HG03460 (cell line): ENCODE results near the gene CDK10.
"Not testable (repeated sequence)": the region's sequence is repeated elsewhere in the genome, so short reads cannot be mapped to it uniquely, and the experiment has no call there.

Experiments
- ATAC-seq: cut with Tn5 transposase; IDR thresholded peaks from one replicate; pipeline ENCODE4 v1.9.1; 2021; ENCODE audit not compliant: unreplicated experiment

CDK10 gene

DNA sequence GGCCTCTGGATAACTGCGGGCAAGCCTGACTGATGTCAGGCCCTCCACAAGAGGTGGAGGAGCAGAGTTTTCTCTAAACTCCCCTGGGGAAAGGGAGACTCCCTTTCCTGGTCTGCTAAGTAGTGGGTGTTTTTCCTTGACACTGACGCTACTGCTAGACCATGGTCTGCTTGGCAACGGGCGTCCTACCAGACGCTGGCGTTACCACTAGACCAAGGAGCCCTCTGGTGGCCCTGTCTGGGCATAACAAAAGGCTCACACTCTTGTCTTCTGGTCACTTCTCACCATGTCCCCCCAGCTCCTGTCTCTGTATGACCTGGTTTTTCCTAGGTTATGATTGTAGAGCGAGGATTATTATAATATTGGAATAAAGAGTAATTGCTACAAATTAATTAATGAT lies 19.5 kb upstream of the CDK10 start:
- ATAC-seq: not testable (repeated sequence)

DNA sequence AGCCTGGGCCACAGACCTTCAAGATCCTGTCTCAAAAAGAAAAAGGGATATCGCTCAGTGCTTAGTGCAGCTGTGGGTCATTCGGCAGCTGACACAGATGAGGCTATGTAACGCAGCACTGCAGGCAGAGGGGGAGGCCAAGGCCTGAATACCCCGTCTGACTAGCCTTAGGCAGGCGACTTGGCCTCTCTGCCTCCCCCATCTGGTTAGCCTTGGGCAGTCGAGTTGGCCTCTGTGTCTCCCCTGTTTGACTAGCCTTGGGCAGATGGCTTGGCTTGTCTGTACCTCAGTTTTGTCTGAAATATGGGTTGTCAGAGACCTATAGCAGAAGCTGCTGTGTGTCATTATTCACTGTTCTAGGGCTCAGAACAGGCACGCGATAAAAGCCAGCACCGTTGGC lies 18.9 kb upstream of the CDK10 start:
- ATAC-seq: no peak

DNA sequence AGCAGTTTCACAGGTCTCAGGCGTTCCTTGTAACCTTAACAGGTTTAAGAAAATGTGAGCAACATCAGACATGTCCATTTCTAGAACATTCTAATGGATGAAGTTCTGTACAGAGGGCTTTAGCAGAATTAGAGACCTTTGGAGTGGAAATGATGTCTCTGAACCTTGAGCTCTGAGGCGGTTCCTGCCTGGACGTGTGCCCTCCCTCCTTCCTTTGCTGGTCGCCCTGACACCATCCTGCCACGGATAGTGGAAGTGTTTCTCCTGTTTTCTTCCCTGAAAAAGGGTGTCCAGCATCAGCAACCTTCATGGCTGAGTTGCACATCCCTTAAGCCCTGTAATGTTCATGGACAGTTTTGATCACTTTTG lies 17.7 kb upstream of the CDK10 start:
- ATAC-seq: no peak

DNA sequence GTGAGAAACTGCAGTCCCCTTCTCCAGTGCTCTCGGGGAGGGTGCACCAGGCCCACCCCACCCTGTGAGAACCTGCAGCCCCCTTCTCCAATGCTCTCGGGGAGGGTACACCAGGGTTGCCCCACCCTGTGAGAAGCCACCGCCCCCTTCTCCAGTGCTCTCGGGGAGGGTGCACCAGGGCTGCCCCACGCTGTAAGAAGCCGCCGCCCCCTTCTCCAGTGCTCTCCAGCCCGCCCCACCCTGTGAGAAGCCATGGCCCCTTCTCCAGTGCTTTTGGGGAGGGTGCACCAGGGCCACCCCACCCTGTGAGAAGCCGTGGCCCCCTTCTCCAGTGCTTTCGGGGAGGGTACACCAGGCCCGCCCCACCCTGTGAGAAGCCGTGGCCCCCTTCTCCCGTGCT lies 16.7 kb upstream of the CDK10 start:
- ATAC-seq: no peak

DNA sequence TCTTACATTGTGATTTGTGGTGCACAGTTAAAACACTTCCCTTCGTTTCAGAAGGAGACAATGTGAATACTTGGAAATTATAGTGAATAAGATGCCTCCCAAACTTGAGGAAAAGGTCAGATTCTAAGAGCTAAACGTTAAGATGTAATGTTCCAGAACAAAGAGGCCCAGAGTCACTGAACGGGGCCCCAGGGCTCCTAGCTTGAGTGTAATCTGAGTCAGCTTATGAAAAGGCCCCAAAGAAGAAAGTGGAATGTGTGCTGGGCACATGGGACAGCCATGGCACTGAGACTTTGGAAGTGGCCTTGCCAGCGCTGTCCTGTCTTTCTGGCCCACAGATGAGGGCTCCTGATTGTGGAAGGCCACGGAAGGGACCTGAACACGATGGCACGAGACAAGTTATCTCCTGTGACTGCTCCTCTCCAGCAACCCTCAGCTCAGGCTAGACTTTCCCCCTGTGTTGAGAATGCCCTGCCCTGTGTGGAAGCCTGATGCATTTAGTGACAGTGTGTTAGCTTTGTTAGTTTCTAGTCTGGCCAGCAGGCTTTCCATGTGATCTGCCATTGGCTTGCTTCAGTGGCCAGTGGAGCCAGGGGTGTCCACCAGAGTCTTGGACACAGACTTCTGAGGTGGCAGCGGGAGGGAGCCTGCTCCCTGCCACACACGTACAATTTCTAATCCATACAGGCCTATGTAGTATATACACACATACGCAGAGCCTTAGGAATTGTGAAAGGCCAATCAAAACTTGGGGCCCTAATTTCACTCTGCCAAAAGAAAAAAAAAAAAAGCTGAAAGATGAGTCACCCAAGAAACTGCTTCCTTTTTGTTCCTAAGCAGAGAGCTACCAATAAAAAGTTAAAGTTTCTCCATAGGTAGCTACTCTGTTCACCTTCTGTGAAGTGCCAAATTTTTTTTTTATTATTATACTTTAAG lies 15.7 kb upstream of the CDK10 start:
- no peak for ATAC-seq

DNA sequence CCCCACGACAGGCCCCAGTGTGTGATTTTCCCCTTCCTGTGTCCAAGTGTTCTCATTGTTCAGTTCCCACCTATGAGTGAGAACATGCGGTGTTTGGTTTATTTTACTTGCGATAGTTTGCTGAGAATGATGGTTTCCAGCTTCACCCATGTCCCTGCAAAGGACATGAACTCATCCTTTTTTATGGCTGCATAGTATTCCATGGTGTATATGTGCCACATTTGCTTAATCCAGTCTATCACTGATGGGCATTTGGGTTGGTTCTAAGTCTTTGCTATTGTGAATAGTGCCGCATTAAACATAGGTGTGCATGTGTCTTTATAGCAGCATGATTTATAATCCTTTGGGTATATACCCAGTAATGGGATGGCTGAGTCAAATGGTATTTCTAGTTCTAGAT lies 14.9 kb upstream of the CDK10 start:
- not testable (repeated sequence) for ATAC-seq

DNA sequence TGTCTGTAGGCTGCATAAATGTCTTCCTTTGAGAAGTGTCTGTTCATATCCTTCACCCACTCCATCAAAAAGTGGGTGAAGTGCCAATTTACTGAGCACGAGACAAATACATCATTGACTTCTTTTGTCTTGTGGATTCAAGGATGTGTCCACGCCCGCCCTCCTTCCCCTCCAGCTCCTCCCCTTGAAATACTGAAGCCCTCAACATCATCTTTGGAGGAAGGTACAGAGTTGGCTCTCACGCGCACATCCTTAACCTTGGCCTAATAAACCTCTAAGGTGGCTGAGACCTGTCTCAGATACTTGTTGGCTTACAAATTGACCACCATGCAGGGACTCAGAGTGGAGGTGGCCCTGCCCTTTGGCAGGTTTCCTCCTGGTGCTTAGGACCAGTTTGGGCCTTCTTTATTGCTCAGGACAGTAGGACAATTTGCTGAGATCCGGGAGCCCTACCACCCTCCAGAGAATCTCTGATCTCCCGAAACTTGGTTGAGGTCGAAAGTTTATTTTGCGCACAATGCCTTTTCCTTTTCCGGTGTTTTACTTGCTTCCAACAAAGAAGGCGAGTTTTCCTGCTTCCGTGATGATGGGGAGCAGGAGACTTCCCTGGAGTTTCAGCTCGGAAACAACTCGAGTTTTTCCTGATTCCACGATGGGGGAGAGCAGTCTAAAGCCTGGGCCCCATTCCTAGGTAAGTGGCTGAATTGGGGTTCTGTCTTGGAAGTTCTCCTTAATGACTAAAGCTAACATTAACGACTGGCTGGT lies 14.1 kb upstream of the CDK10 start:
- no peak for ATAC-seq

DNA sequence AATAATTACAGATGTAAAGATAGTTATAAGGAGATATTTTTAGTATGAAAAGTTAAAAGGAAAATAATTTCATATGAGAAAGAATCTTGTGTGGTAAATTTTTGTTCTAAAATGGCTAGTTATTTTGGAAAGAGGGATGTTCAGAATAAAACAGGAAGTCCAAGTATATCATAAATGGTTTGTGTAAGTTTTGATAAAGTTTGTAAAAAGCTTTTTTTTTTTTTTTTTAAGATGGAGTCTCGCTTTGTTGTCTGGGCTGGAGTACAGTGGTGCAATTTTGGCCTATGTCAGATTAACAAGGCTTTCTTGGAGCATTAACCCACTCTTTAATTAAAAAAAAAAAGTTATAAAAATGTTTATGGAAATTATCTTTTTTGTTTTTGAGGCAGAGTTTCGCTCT lies 8.2 kb upstream of the CDK10 start:
- ATAC-seq: no peak

DNA sequence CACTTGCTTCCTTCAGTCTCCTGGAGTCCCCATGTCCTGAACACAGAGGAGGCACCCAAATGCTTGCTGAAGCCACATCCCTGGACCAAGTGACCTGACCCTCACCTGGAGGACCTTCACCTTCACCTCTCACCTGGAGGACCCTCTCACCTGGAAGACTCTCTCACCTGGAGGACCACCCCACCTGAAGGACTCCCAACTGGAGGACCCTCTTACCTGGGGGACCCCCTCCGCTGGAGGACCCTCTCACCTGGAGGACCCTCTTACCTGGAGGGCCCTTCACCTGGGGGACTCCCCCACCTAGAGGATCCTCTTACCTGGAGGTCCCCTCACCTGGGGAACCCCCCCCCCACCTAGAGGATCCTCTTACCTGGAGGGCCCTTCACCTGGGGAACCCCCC lies 573 bp upstream of the CDK10 start:
- no peak for ATAC-seq

DNA sequence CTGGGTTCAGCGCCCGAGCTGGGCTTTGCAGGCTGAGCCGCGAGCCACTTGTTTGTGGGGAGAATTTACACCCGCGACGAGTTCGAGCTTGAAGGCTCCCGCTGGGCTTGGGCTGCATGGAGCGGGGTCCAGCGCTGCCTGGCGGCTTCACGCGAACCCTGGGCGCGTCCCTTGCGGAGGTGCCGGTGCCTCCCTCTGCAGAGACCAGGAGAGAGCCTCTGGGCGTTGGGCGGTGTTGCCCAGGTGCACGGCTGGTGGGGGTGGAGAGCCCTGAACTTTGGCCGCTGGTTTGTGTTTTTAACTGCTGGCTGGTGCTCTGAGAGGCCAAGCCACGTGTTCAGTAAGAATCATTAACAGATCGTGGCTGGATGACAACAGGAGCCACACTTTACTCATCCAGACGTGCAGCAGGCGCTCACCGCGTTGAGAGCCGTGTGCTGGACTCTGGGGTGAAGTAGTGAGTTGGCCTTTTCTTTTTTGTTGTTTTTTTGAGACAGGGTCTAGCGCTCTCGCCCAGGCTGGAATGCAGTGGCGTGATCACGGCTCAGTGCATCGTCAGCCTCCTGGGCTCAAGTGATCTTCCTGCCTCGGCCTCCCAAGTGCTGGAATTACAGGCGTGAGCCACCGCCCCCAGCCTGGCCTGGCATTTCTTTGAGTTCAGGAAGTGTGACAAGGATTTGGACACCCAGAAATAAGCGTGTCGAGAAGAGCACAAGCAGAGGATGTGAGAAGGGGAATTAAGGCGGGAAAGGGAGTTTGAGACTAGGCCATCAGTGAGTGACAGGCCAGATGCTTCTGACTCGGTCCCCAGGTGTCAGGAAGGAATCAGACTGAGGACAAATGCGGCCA lies 827 bp downstream of the CDK10 start:
- peak; percentile 42 for ATAC-seq

DNA sequence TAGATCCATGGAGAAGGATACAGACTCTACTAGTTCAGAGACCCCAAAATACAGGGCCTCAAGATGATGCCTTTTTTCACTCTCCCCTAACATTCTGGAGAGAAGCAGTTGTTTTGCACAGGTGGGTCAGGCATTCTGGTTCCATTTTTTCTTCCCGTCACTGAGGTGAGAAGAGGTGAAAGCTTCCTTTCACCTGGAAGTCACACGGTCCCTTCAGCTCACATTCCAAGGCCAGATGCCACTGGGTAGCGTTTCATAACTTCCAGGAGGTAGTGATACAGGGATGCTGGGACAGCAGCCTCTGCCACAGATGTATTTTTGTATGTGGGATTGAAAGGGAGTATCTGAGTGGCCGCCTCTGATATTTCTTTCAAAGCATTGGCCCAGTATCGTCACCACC lies 1.9 kb downstream of the CDK10 start:
- ATAC-seq: no peak

DNA sequence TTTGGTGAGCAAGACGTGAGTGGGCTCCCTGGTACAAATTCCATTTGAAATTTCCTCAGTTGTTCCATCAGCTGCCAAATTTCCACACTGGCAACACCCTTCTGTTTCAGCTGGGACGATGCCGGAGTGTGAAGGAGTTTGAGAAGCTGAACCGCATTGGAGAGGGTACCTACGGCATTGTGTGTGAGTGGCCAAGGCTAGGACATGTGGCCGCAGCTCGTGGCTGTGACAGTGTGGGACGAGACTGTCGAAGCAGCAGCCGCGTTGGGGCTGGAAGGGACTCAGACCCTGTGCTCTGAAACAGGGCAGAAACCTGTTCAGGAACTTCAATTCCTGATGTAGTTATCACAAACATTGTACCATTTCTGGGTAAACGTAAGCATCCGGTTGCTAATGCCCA lies 2.7 kb downstream of the CDK10 start:
- ATAC-seq: no peak

DNA sequence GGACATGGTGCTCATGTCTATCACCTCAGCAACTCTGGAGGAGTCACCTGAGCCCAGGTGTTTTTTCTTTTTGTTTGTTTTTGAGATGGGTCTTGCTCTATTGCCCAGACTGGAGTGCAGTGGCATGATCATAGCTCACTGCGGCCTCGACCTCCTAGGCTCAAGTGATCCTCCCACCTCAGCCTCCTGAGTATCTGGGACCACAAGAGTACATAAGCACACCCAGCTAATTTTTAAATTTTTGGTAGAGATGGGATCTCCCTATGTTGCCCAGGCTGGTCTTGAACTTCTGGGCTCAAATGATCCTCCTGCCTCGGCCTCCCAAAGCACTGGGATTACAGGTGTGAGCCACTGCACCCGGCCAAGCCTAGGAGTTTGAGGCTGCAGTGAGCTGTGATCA lies 3.1 kb downstream of the CDK10 start:
- ATAC-seq: not testable (repeated sequence)

DNA sequence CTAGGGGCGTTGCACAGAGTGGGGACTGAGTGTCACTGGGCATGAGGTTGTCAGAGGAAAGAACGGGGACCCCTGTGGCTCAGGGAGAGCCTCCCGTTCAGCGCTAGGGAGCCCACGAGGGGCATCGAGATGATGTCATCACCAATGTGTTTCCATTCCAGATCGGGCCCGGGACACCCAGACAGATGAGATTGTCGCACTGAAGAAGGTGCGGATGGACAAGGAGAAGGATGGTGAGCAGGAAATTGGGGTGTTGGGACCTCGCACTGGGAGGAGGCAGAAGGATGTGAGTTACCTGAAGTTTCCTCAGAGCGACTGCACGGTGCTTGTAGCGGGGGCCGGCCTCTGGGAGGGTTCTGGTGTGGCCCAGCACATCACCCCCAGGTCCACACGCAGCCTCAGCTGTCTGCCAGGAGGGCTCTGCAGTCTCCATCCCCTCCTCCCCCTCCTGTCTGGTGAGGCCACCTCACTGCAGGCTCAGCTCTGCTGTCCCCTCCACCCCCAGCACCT lies 4.0 kb downstream of the CDK10 start:
- ATAC-seq: no peak

DNA sequence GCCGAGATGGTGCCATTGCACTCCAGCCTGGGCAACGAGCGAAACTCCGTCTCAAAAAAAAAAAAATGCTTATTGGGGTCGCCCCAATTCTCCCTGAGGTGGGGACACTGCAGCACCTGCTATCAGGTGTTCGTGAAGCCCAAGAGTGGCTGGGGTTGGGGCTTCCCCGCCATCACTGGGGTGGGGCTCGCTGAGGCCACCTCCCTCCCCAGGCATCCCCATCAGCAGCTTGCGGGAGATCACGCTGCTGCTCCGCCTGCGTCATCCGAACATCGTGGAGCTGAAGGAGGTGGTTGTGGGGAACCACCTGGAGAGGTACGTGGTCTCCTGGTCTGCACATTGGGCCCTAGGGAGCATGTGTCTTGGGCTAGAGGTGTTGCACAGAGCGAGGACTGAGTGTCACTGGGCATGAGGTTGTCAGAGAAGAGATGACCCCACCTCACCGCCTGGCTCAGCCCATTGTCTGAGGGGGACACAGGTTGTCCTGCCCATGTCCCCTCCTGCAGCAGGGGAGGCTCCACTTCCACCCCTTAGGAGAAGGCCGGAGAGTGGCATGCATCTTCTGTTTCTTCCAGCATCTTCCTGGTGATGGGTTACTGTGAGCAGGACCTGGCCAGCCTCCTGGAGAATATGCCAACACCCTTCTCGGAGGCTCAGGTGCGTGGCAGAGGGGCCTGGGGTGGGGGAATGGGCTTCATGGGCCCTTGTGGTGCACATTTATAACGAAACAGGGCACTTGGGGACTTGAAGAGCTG lies 4.9 kb downstream of the CDK10 start:
- ATAC-seq: no peak

DNA sequence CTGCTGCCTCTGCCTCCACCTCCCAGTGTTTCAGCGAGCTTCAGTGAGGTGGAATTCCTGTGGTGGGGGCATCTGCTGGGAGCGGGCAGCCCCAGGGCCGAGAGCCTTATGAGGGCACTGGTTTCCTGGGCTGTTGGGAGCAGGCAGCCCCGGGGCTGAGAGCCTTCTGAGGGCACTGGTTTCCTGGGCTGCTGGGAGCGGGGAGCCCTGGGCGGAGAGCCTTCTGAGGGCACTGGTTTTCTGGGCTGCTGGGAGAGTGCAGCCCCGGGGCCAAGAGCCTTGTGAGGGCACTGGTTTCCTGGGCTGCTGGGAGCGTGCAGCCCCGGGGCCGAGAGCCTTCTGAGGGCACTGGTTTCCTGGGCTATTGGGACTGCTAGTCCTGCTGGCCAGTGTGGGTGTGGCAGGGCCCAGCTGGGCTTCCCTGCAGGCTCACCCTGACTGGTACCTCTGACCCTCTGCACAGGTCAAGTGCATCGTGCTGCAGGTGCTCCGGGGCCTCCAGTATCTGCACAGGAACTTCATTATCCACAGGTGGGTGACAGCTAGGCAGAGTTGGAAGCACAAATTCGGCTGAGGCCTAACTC lies 5.6 kb downstream of the CDK10 start:
- ATAC-seq: no peak

DNA sequence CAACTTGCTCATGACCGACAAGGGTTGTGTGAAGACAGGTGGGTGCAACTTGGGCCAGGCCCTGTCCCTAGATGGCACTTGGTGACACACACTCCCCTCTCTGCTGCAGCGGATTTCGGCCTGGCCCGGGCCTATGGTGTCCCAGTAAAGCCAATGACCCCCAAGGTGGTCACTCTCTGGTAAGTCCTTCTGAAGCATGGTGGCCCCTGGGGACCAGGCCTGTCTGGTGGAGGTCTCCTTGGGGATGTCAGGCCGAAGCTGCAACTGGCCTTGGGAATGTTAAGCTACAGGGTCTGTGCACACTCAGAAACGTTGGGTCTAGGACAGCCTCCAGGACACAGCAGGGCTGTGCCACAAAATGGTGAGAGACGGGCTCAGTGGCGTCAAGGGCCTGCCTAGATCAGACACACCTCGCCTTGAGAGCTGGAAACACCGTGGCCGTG lies 6.8 kb downstream of the CDK10 start:
- no peak for ATAC-seq

DNA sequence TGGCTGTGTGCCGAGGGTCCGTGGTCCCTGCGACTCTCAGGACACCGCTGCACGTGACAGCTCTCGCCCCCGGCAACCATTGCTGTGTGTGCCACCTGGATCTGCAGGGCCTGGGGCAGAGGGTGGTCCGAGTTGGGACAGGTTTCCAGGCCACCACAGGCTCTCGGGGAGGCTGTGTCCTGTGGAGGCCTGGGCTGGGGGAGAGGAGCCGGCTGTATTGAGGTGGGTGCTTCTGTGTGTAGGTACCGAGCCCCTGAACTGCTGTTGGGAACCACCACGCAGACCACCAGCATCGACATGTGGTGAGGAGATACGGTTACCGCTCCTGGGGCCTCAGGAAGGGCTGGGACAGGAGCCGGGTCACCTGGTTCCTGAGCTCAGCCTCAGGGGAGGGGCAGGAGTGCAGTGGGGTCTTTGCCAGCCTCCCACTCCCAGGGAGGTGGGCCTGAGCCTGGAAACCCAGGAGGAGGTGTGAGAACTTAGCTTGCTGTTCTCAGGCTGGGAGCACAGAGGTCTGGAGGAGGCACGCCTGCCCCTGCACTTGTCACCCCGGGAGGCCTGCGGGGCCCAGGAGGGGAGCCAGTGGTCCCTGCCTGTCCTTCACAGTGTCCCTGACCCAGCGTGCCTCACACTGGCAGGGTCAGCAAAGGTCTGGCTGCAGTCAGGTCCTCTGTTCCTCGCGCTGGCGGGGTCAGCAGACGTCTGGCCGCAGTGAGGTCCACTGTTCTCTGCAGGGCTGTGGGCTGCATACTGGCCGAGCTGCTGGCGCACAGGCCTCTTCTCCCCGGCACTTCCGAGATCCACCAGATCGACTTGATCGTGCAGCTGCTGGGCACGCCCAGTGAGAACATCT lies 7.7 kb downstream of the CDK10 start:
- no peak for ATAC-seq

DNA sequence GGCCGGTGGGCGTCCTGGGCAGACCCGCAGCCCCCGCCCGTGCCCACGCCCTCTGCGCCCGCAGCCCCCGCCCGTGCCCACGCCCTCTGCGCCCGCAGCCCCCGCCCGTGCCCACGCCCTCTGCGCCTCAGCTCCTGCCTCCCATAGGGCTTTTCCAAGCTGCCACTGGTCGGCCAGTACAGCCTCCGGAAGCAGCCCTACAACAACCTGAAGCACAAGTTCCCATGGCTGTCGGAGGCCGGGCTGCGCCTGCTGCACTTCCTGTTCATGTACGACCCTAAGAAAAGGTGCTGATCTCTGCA lies 8.2 kb downstream of the CDK10 start:
- ATAC-seq: not testable (repeated sequence)
